Fibroblast of gingiva (primary cell): ENCODE measurements around the gene ZNF165.
"Not testable (repeated sequence)": the region's sequence is repeated elsewhere in the genome, so short reads cannot be mapped to it uniquely, and the experiment has no call there.

Source experiments
- DNase-seq: peaks from one replicate; pipeline ENCODE4 v3.0.0-alpha.2; 2011; ENCODE audit warnings: low read depth

ZNF165 gene

GRCh38 chr6:28080381-28080630 lies at the start of gene ZNF165:
TSS of gene ZNF165 (plus strand) at chr6:28080568. CDS start at chr6:28085481, 4,913 bp downstream.
- not testable (repeated sequence) for DNase-seq

GRCh38 chr6:28053584-28053983 lies 26.8 kb upstream of the ZNF165 start:
- no peak for DNase-seq

GRCh38 chr6:28060405-28060804 lies 20.0 kb upstream of the ZNF165 start:
- no peak for DNase-seq

GRCh38 chr6:28064272-28064671 lies 16.1 kb upstream of the ZNF165 start:
- DNase-seq: no peak

- no peak for DNase-seq
Measured at GRCh38 chr6:28068067-28068466, 12.3 kb upstream of the ZNF165 start.

- not testable (repeated sequence) for DNase-seq
Measured at GRCh38 chr6:28070968-28071367, 9.4 kb upstream of the ZNF165 start.

GRCh38 chr6:28078050-28078449 lies 2.3 kb upstream of the ZNF165 start:
- no peak for DNase-seq

GRCh38 chr6:28078836-28079235 lies 1.5 kb upstream of the ZNF165 start:
- DNase-seq: no peak

- peak; percentile 97 for DNase-seq
Measured at GRCh38 chr6:28080631-28081485, 490 bp downstream of the ZNF165 start.

- DNase-seq: no peak
Measured at GRCh38 chr6:28081486-28081751, 1.1 kb downstream of the ZNF165 start.

GRCh38 chr6:28082939-28083338 lies 2.6 kb downstream of the ZNF165 start:
- no peak for DNase-seq

GRCh38 chr6:28089054-28089453 lies 8.7 kb downstream of the ZNF165 start:
- DNase-seq: no peak

- DNase-seq: no peak
Measured at GRCh38 chr6:28090917-28091586, 10.7 kb downstream of the ZNF165 start.

- not testable (repeated sequence) for DNase-seq
Measured at GRCh38 chr6:28102222-28102621, 21.9 kb downstream of the ZNF165 start.

GRCh38 chr6:28102699-28103098 lies 22.3 kb downstream of the ZNF165 start:
- DNase-seq: not testable (repeated sequence)

- DNase-seq: peak; percentile 79
Measured at GRCh38 chr6:28104392-28105244, 24.2 kb downstream of the ZNF165 start.

GRCh38 chr6:28105245-28105639 lies 24.9 kb downstream of the ZNF165 start:
- peak; percentile 4 for DNase-seq

GRCh38 chr6:28107506-28107905 lies 27.1 kb downstream of the ZNF165 start:
- DNase-seq: no peak

- DNase-seq: no peak
Measured at GRCh38 chr6:28111964-28112363, 31.6 kb downstream of the ZNF165 start.

GRCh38 chr6:28115799-28116198 lies 35.4 kb downstream of the ZNF165 start:
- no peak for DNase-seq

GRCh38 chr6:28117386-28118050 lies 37.1 kb downstream of the ZNF165 start:
- no peak for DNase-seq

GRCh38 chr6:28118217-28118616 lies 37.8 kb downstream of the ZNF165 start:
- no peak for DNase-seq
